Astrocyte (in vitro differentiated cells and primary cell): Measurements from ENCODE around the gene RAET1L. TPM values are rescaled to one million over a fixed set of nuclear protein-coding genes. Genes with fewer than 3 reads are reported as not detected.

Source experiments
- DNase-seq: peaks from one replicate; pipeline ENCODE4 v3.0.0-alpha.2; 2010; ENCODE audit warnings: low read depth
- FAIRE-seq: peaks from 2 replicates; lab custom pipeline; 2011; peaks lifted over from hg19 to GRCh38; lab: Jason Lieb, UNC
- H2AFZ ChIP-seq: 2 replicates; pipeline ENCODE4 v1.6.0; 2012; ENCODE audit warnings: low read depth, low read length, inconsistent platforms
- H3K27ac ChIP-seq: 2 replicates; pipeline ENCODE4 v1.5.1; 2011; ENCODE audit warnings: low read depth, low read length, inconsistent platforms
- H3K27me3 ChIP-seq: 2 replicates; pipeline ENCODE4 v1.6.0; 2011; ENCODE audit warnings: low read length, inconsistent platforms; ENCODE audit not compliant: insufficient read depth
- H3K36me3 ChIP-seq: 2 replicates; pipeline ENCODE4 v1.5.1; 2011; ENCODE audit warnings: low read length, inconsistent platforms; ENCODE audit not compliant: insufficient read depth
- H3K4me1 ChIP-seq: 2 replicates; pipeline ENCODE4 v1.5.1; 2011; ENCODE audit warnings: low read length, inconsistent platforms; ENCODE audit not compliant: insufficient read depth
- H3K4me2 ChIP-seq: 2 replicates; pipeline ENCODE4 v1.6.0; 2012; ENCODE audit warnings: low read length, inconsistent platforms
- H3K4me3 ChIP-seq: 2 replicates; pipeline ENCODE4 v1.5.1; 2011; ENCODE audit warnings: low read depth, mild to moderate bottlenecking, low read length, inconsistent platforms; ENCODE audit not compliant: insufficient read depth
- H3K79me2 ChIP-seq: 2 replicates; pipeline ENCODE4 v1.6.0; 2012; ENCODE audit warnings: mild to moderate bottlenecking, low read length, inconsistent platforms; ENCODE audit not compliant: insufficient read depth
- H3K9ac ChIP-seq: 2 replicates; pipeline ENCODE4 v1.6.0; 2012; ENCODE audit warnings: mild to moderate bottlenecking, low read length, inconsistent platforms
- H3K9me3 ChIP-seq: 2 replicates; pipeline ENCODE4 v1.5.1; 2012; ENCODE audit warnings: low read depth, mild to moderate bottlenecking, low read length, inconsistent platforms; ENCODE audit not compliant: insufficient read depth
- H4K20me1 ChIP-seq: 2 replicates; pipeline ENCODE4 v1.6.0; 2012; ENCODE audit warnings: low read length, inconsistent platforms; ENCODE audit not compliant: insufficient read depth
- H3K27ac Mint-ChIP-seq: one replicate; pipeline ENCODE4 v1.8.0; 2021; ENCODE audit warnings: mild to moderate bottlenecking, mixed read lengths; ENCODE audit not compliant: unreplicated experiment
- H3K27me3 Mint-ChIP-seq: one replicate; pipeline ENCODE4 v1.8.0; 2021; ENCODE audit warnings: low read depth, mixed read lengths; ENCODE audit not compliant: unreplicated experiment
- H3K36me3 Mint-ChIP-seq: one replicate; pipeline ENCODE4 v1.8.0; 2021; ENCODE audit warnings: low read depth, mixed read lengths; ENCODE audit not compliant: unreplicated experiment
- H3K4me1 Mint-ChIP-seq: one replicate; pipeline ENCODE4 v1.8.0; 2021; ENCODE audit warnings: low read depth, mixed read lengths; ENCODE audit not compliant: unreplicated experiment
- H3K4me3 Mint-ChIP-seq: one replicate; pipeline ENCODE4 v1.8.0; 2021; ENCODE audit warnings: mild to moderate bottlenecking, moderate library complexity, mixed read lengths; ENCODE audit not compliant: unreplicated experiment
- H3K9me3 Mint-ChIP-seq: one replicate; pipeline ENCODE4 v1.8.0; 2021; ENCODE audit warnings: mild to moderate bottlenecking, mixed read lengths; ENCODE audit not compliant: unreplicated experiment
- CTCF ChIP-seq: IDR thresholded peaks from 2 replicates; pipeline ENCODE4 v1.5.1; 2011; ENCODE audit warnings: low read depth, mild to moderate bottlenecking, inconsistent platforms, low read length, moderate library complexity; ENCODE audit not compliant: insufficient read depth
- EZH2 ChIP-seq: IDR thresholded peaks from 2 replicates; pipeline ENCODE4 v1.6.1; 2012; ENCODE audit warnings: mild to moderate bottlenecking, low read length, inconsistent platforms; ENCODE audit not compliant: insufficient read depth
- total RNA-seq: library from RNA; stranded (reverse); gene quantifications from 2 replicates; pipeline ENCODE4 v1.2.1, GENCODE V29; 2021

The RAET1L gene
- total RNA-seq, 1 donor from 2014 or later = not detected

DNA sequence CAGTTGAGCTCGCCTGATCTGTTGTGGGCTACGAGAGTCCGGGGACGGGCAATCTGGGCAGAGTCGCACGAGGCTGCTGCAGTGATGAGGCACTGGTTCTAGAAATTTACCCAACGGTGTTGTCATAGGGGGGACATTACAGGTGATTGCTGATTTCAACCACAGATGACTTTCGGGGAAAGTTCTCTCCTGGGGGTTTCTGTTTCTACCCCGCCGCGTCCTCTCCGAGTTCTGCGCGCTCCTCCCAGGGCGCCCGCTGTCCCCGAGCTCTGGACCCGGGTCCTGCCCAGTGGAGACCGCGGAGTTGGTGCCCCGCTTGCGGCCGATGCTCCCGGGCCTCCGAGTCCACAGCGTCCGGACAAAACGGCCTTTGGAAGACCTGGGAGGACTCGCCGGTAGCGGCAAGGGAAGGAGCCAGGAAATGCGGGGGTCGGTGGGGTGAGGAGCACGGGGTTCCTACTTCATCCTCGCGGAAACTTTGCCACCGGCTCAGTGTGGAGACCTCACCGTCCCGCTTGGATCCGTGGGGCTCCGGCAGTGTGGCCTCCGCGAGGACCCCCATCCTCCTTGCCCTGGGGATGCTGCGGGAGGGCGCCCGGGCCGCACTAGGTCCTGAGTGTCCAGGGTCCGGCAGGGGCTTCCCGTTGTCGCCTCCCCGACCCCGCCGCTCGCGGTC, 12.3 kb upstream of the RAET1L start:
- TF ChIP-seq CTCF = no peak
- TF ChIP-seq EZH2 = peak; percentile 99
- peaks cover 12% of the 10 kb centered on the region for H3K9me3 Mint-ChIP-seq
- Histone ChIP-seq H3K79me2 (no peaks in the 10 kb centered on the region), H3K9ac (no peak overlapping the region), H3K4me1 (peaks cover 7% of the 10 kb centered on the region), H3K4me2 (peak overlapping the region; percentile 70), H4K20me1 (no peaks in the 10 kb centered on the region), H3K4me3 (peak overlapping the region; percentile 23), H3K9me3 (no peaks in the 10 kb centered on the region), H3K27ac (no peak overlapping the region), H3K27me3 (peaks cover 75% of the 10 kb centered on the region), H2AFZ (no peak overlapping the region), H3K36me3 (no peaks in the 10 kb centered on the region)
- DNase-seq (no peak), FAIRE-seq (no peak)
- H3K4me3 Mint-ChIP-seq = peak overlapping the region; percentile 14
- peaks cover 88% of the 10 kb centered on the region for H3K27me3 Mint-ChIP-seq
- peaks cover 4% of the 10 kb centered on the region for H3K36me3 Mint-ChIP-seq
- H3K4me1 Mint-ChIP-seq = peaks cover 9% of the 10 kb centered on the region
- no peak overlapping the region for H3K27ac Mint-ChIP-seq

DNA sequence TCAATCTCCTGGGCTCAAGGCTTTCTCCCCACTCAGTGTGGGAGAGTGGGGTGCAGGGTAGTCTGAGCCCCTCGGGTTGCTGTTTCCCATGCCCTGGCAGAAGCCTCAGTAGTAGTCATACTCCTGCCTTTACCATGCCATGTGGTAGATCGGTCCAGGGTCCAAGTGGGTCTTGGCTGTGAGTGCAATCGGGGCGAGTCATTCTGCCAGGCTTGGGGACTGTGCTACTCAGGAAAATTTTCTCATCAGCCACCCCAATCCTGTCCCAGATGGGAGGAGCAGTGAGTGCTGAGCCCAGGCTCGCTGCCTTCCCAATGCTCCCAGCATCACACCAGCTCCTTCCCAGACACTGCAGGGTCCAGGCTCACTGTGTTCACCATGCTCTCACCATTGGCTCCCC, 10.7 kb upstream of the RAET1L start:
- Histone ChIP-seq H3K4me1 (peaks cover 7% of the 10 kb centered on the region), H3K79me2 (no peaks in the 10 kb centered on the region), H3K9ac (no peak overlapping the region), H3K27me3 (peaks cover 66% of the 10 kb centered on the region), H2AFZ (no peak overlapping the region), H3K9me3 (no peaks in the 10 kb centered on the region), H3K36me3 (no peaks in the 10 kb centered on the region), H3K27ac (no peak overlapping the region), H3K4me2 (no peak overlapping the region), H3K4me3 (no peak overlapping the region), H4K20me1 (no peaks in the 10 kb centered on the region)
- DNase-seq (no peak), FAIRE-seq (no peak)
- Mint-ChIP-seq H3K4me3 (no peak overlapping the region), H3K4me1 (peaks cover 9% of the 10 kb centered on the region), H3K36me3 (peaks cover 1% of the 10 kb centered on the region), H3K27ac (no peak overlapping the region), H3K9me3 (peaks cover 9% of the 10 kb centered on the region), H3K27me3 (peaks cover 84% of the 10 kb centered on the region)
- TF ChIP-seq CTCF = no peak
- TF ChIP-seq EZH2 = no peak

- no peaks in the 10 kb centered on the region for H3K36me3 ChIP-seq
- FAIRE-seq (no peak), DNase-seq (no peak)
- H3K9me3 ChIP-seq = no peaks in the 10 kb centered on the region
- no peak overlapping the region for H3K4me3 Mint-ChIP-seq
- no peak overlapping the region for H3K4me3 ChIP-seq
- H3K4me1 Mint-ChIP-seq = peaks cover 9% of the 10 kb centered on the region
- no peak overlapping the region for H3K4me2 ChIP-seq
- no peaks in the 10 kb centered on the region for H4K20me1 ChIP-seq
- peaks cover 84% of the 10 kb centered on the region for H3K27me3 Mint-ChIP-seq
- peaks cover 45% of the 10 kb centered on the region for H3K27me3 ChIP-seq
- H2AFZ ChIP-seq = no peak overlapping the region
- H3K79me2 ChIP-seq = no peaks in the 10 kb centered on the region
- peaks cover 7% of the 10 kb centered on the region for H3K4me1 ChIP-seq
- no peaks in the 10 kb centered on the region for H3K36me3 Mint-ChIP-seq
- H3K9me3 Mint-ChIP-seq = peaks cover 9% of the 10 kb centered on the region
- H3K27ac ChIP-seq = no peak overlapping the region
- no peak overlapping the region for H3K27ac Mint-ChIP-seq
- H3K9ac ChIP-seq = no peak overlapping the region
- TF ChIP-seq EZH2 (no peak), CTCF (no peak)
Measured at GRCh38 chr6:150033207-150033771, 8.0 kb upstream of the RAET1L start.
